ENCODE measurements around the gene ZMAT5. TPM values are rescaled to one million over a fixed set of nuclear protein-coding genes. Genes with fewer than 3 reads are reported as not detected.

ZMAT5 gene
- total RNA-seq, result 10 to 100 TPM; 16.2 to 19.3 TPM

DNA sequence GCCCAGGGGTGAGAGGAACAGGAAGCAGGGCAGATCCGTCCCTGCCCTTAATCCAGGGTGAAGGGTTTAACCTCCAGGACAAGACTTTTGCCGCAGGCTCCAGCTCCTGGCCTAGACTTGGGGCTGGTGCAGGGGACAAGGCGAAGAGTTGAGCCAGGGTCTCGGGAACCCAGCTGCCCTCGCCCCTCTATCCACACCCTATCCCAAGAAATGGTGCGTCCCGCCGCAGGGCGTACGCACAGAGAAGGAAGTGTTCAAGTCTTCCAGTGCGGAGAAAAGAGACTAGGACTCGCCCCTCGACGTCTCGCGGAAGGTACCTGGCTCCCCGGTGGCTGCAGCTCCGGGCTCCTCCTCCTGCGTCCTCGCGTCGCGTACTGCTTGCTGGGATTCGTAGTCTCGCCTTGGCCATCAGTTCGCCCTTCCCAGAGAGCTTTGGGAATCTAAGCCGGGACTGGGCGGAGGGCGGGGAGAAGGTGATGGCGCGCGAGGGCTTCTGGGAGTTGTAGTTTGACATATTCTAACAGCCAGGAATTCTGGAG, at the start of gene ZMAT5:
ZMAT5 (minus strand) TSS at position 376 of the 539 bp plus-strand sequence. CDS start 18,463 bp downstream, outside the sequence.

DNA sequence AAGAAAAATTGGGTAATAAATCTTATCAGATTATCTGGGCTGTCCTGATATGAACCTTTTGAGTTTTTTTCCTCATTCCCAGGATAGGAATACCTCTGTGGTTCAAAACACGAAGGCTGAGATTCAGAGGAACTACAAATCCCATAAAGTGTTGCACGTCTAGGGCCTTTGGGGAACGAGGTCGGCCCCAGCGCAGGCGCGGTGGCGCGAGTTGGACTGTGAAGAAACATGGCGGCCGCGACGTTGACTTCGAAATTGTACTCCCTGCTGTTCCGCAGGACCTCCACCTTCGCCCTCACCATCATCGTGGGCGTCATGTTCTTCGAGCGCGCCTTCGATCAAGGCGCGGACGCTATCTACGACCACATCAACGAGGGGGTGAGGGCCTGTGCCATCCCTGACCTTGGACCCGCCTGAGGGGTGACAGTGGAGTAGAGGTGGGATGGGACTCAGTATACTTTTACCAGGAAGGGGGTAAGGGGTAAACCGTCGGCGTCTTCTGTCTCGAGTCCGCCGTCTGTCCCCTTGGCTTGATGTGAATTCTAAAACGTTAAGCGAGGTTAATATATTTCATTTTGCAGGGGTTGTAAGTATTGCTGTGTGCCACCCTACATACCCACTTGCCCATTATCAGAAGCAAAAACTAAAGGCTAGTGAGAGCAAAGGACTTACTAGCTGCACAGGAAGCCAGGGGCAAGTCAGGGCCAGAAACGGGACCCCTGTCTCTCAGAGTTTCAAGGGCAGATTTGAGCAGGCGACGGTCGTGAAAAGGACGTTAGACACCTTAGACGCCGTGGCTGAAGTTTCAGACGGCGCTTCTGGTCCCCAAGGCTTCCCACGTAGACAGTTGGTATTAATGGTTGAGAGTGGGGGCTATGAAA, 604 bp upstream of the ZMAT5 start, which contains the start of gene UQCR10:
UQCR10 (plus strand) TSS at position 199 of the 881 bp plus-strand sequence; CDS start at position 229, 30 bp downstream.

GRCh38 chr22:29719899-29720645, 46.7 kb downstream of the ZMAT5 start, which contains the start of gene CABP7:
TSS of gene CABP7 (plus strand) at chr22:29720003. CDS start at chr22:29720425, 422 bp downstream.

Small RNAs within 50 kb of the gene (small RNA-seq; reads per million reads assigned to genes)
- gene AC004882.2, result 0 reads per million in 2 donors
- 0 reads per million in 2 donors for gene RF00019

Other genes with a start within 250 kb of the ZMAT5 start
- 10 to 100 TPM; 26.5 to 38.3 TPM for gene THOC5, start 213.2 kb downstream of the ZMAT5 start, total RNA-seq
- 10 to 100 TPM; 42.0 to 49.6 TPM for gene NIPSNAP1, start 185.9 kb downstream of the ZMAT5 start, total RNA-seq
- gene NF2, start 163.4 kb downstream of the ZMAT5 start, total RNA-seq, result 10 to 100 TPM; 56.1 to 67.9 TPM
- not detected for gene CABP7, start 47.0 kb downstream of the ZMAT5 start, total RNA-seq
- 10 to 100 TPM; 63.3 to 88.6 TPM for gene UQCR10, start 362 bp upstream of the ZMAT5 start, total RNA-seq
- 10 to 100 TPM; 25.1 to 34.6 TPM for gene ASCC2, start 71.3 kb upstream of the ZMAT5 start, total RNA-seq
- 10 to 100 TPM; 18.6 to 20.6 TPM for gene MTMR3, start 116.2 kb upstream of the ZMAT5 start, total RNA-seq